Natural killer cell (primary cell): ENCODE measurements around the gene CTBP1. TPM values are rescaled to one million over a fixed set of nuclear protein-coding genes. Genes with fewer than 3 reads are reported as not detected.

Source experiments
- ATAC-seq, 3 donors: fragments of 150-1000 bp in 2 of 3; fragments of 200-7000 bp in 1 of 3; cut with Tn5 transposase; 1 replicate in 1 of 3; 2 replicates in 2 of 3; pipeline ENCODE4 v1.10.0; 2021; ENCODE audit warnings: mild to moderate bottlenecking in 2 of 3, moderate library complexity in 2 of 3
- DNase-seq, 2 donors: peaks; one replicate each; pipeline versions ENCODE4 v3.0.0 to v3.0.0-alpha.2; 2013 to 2021; ENCODE audit warnings: mixed read lengths in 1 of 2
- H3K27ac ChIP-seq: one replicate; pipeline ENCODE4 v1.5.1; 2013; ENCODE audit warnings: mild to moderate bottlenecking, low read length
- H3K27me3 ChIP-seq: one replicate; pipeline ENCODE4 v1.6.1; 2013; ENCODE audit warnings: low read length; ENCODE audit not compliant: control insufficient read depth, insufficient read depth
- H3K36me3 ChIP-seq: one replicate; pipeline ENCODE4 v1.6.1; 2013; ENCODE audit warnings: low read length; ENCODE audit not compliant: control insufficient read depth, insufficient read depth
- H3K4me1 ChIP-seq: one replicate; pipeline ENCODE4 v1.6.1; 2013; ENCODE audit warnings: low read length; ENCODE audit not compliant: control insufficient read depth, insufficient read depth
- H3K4me3 ChIP-seq: one replicate; pipeline ENCODE4 v1.5.1; 2013; ENCODE audit warnings: low read length
- H3K9me3 ChIP-seq: one replicate; pipeline ENCODE4 v1.6.1; 2013; ENCODE audit warnings: low read length; ENCODE audit not compliant: control insufficient read depth, insufficient read depth
- H3K27ac Mint-ChIP-seq, 2 donors: one replicate each; pipeline ENCODE4 v1.8.0; 2022; ENCODE audit warnings: mild to moderate bottlenecking in 2 of 2, mixed read lengths in 2 of 2, moderate library complexity in 1 of 2
- H3K27me3 Mint-ChIP-seq, 2 donors: one replicate each; pipeline ENCODE4 v1.8.0; 2022; ENCODE audit warnings: low read depth in 2 of 2, mixed read lengths in 2 of 2
- H3K36me3 Mint-ChIP-seq: one replicate; pipeline ENCODE4 v1.8.0; 2022; ENCODE audit warnings: mixed read lengths
- H3K4me1 Mint-ChIP-seq, 2 donors: one replicate each; pipeline ENCODE4 v1.8.0; 2022; ENCODE audit warnings: mixed read lengths in 2 of 2
- H3K4me3 Mint-ChIP-seq: one replicate; pipeline ENCODE4 v1.8.0; 2022; ENCODE audit warnings: mild to moderate bottlenecking, moderate library complexity, mixed read lengths
- H3K9me3 Mint-ChIP-seq, 2 donors: one replicate each; pipeline ENCODE4 v1.8.0; 2022; ENCODE audit warnings: mixed read lengths in 2 of 2
- WGBS: methylation state at CpG from one replicate; pipeline ENCODE4 v1.1.7; 2013; ENCODE audit warnings: missing lambda C conversion rate; ENCODE audit not compliant: insufficient coverage; 5-methylcytosine and 5-hydroxymethylcytosine counted together
- intact Hi-C: fragments of 100-400 bp; cut with micrococcal nuclease; formaldehyde crosslinking; loops from one replicate; pipeline ENCODE4 v1.14.2; 2022
- total RNA-seq, 4 donors: library from RNA; stranded (reverse); fragments of 120-200 nt in 1 of 4; gene quantifications; one replicate each; pipeline versions ENCODE4 v1.2.3 to v1.2.4, GENCODE V29; 2013 to 2022
- TF ChIP-seq, protein P1 (sequence below): fragments of 200-600 bp; IDR thresholded peaks from one replicate; pipeline ENCODE4 v1.8.0; 2022; ENCODE audit warnings: antibody characterized with exemption

Gene CTBP1
- total RNA-seq, 3 donors from 2014 or later (not counting 1 experiment from before 2014, with no cell fraction given): 384 to 388 (median 388) TPM

DNA sequence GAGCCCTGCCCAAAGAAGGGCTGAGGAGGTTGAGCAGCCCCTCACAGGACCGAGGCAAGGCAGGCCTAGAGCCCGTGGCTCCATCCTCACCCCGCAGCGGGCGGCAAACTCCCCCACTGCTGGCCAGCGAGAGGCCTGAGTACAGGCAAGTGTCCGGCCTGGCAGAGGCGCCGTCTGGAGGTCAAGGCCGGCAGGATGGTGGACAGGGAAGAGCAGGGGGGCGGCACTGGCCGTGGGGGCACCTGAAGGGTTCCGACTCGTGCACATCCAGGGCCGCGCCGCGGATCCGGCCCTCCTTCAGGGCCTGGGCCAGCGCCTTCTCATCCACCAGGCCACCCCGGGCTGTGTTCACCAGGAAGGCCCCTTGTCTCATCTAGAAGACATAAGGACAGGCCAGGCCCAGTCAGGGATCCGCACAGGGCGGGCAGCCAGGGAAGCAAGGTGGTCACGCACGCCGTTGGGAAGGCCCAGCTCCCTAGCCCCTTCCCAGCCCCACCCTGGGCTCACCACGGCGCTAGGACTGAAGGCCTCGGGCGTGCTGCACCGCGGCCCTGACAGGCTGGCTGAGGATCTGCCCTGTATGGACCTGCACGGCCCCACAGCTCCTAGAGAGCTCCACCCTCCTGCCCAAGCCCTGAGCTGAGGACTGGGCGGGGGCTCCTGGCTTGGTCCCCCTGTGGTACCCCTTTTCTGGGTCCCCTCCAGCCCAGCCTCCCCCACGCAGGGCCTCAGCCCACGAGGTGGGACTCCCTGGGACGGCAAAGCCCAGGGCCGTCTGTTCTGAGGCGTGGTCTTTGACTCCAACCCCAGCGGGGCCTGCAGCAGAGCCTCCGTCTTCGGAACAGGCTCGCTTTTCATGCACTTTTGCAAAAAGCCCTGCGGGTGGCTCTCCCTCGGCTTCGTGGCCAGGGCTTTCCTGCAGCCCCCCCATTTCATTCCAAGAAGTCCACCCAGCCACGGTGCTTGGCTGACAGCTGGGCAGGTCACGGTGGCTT lies 34.5 kb downstream of the CTBP1 start:
- Histone ChIP-seq H3K9me3 (no peaks in the 10 kb centered on the region), H3K27ac (no peak overlapping the region), H3K4me3 (no peak overlapping the region), H3K4me1 (peaks cover 49% of the 10 kb centered on the region), H3K36me3 (peaks cover 65% of the 10 kb centered on the region), H3K27me3 (no peaks in the 10 kb centered on the region)
- DNase-seq (no peak), ATAC-seq (no peak)
- Mint-ChIP-seq H3K27ac (no peak overlapping the region), H3K9me3 (no peaks in the 10 kb centered on the region), H3K4me3 (no peak overlapping the region), H3K4me1 (peaks cover 31 to 32% of the 10 kb centered on the region in 2 donors), H3K27me3 (no peaks in the 10 kb centered on the region), H3K36me3 (peaks cover 10% of the 10 kb centered on the region)
- intact Hi-C loops: loop anchor here (5.0 kb wide), 1 partner anchor 47 kb away; no protein-coding TSS in a partner anchor
- WGBS: 96% methylated on average over 48 of the region's 48 CpGs
- TF ChIP-seq, protein P1, sequence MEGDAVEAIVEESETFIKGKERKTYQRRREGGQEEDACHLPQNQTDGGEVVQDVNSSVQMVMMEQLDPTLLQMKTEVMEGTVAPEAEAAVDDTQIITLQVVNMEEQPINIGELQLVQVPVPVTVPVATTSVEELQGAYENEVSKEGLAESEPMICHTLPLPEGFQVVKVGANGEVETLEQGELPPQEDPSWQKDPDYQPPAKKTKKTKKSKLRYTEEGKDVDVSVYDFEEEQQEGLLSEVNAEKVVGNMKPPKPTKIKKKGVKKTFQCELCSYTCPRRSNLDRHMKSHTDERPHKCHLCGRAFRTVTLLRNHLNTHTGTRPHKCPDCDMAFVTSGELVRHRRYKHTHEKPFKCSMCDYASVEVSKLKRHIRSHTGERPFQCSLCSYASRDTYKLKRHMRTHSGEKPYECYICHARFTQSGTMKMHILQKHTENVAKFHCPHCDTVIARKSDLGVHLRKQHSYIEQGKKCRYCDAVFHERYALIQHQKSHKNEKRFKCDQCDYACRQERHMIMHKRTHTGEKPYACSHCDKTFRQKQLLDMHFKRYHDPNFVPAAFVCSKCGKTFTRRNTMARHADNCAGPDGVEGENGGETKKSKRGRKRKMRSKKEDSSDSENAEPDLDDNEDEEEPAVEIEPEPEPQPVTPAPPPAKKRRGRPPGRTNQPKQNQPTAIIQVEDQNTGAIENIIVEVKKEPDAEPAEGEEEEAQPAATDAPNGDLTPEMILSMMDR: no peak

DNA sequence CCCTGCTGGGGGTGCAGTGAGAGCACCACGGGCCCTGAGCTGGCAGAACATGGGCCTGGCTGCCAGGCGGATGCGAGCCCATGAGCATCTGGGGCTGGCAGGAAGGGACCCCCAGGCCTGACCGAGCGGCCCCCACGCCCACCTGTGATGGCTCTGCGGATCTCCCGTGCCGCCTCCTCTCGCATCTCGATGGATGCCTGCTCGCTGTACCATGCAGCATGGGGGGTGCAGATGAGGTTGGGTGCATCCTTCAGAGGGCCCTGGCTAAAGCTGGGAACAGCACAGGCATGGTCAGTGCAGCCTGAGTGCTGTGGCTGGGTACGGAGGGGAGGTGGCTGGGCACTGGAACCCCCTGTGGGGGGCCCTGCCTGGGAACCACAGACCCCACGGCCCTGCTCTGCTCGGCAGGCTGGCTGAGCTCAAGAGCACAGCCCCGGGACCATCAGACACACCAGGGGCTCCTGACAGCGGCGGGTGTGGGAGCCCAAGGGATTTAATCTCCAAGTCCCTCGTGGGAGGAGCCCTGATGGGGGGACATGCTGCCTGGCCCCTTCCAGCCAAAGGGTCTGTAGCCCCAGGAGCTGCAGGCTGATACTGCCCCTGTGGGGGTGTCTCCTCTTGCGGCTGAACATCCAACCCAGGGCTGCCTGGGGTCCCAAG lies 35.5 kb downstream of the CTBP1 start:
- Histone ChIP-seq H3K4me1 (peaks cover 48% of the 10 kb centered on the region), H3K27me3 (no peaks in the 10 kb centered on the region), H3K4me3 (no peak overlapping the region), H3K9me3 (no peaks in the 10 kb centered on the region), H3K27ac (no peak overlapping the region), H3K36me3 (peaks cover 69% of the 10 kb centered on the region)
- H3K36me3 Mint-ChIP-seq: peaks cover under 1% of the 10 kb centered on the region
- peaks cover 28% of the 10 kb centered on the region in 2 donors for H3K4me1 Mint-ChIP-seq
- intact Hi-C loops: no loop called here
- H3K4me3 Mint-ChIP-seq: no peak overlapping the region
- WGBS: 98% methylated on average over 20 of the region's 20 CpGs
- no peak for ATAC-seq
- no peak overlapping the region for H3K27ac Mint-ChIP-seq
- DNase-seq: no peak
- TF ChIP-seq, protein P1: no peak
- H3K9me3 Mint-ChIP-seq: no peaks in the 10 kb centered on the region
- no peaks in the 10 kb centered on the region for H3K27me3 Mint-ChIP-seq

DNA sequence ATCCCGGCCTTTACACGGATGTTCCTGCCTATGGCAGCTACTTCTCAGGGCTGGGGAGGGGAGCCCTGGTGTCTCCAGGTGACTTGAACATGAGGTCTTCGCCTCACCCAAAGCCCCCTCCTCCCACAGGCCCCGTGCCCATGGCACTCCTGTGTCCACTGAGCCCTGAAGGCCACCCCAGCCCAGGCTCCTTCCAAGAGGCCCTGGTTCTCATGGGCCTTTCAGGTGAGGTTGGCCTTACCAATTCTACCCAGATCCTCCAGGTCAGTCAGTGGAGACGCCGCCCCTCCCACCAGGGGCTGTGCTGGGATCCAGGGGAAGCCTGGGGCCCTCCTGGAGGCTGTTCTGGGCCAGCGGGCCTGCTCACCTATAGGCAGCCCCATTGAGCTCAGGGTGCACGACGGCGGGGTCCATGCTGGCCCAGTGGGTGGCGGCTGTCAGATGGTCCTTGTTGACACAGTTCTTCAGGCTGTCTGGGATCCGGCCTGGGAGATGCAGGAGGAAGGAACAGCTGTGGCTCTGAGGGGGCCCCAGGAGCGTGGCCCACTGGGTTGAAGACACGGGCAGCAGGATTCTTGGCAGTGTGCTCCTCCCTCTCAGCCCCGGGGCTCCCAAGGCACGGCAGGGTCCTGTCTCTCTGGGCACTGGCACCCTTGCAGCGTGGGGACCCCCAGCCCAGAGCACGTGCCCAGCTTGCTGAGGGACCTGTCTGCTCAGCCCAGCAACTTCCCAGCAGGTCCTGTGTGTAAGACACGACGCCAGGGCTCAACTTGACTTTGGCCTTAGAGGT lies 36.2 kb downstream of the CTBP1 start:
- H3K27ac Mint-ChIP-seq: no peak overlapping the region
- WGBS: 95% methylated on average over 20 of the region's 20 CpGs

More for the DNA sequence above, 36.2 kb downstream of the CTBP1 start:
- no peak overlapping the region for H3K4me3 Mint-ChIP-seq
- H3K27me3 ChIP-seq: no peaks in the 10 kb centered on the region
- H3K27me3 Mint-ChIP-seq: no peaks in the 10 kb centered on the region
- peaks cover 21 to 22% of the 10 kb centered on the region in 2 donors for H3K4me1 Mint-ChIP-seq
- TF ChIP-seq, protein P1: no peak
- no peak for DNase-seq
- peaks cover 69% of the 10 kb centered on the region for H3K36me3 ChIP-seq
- H3K4me1 ChIP-seq: peaks cover 45% of the 10 kb centered on the region
- ATAC-seq: no peak
- no peak overlapping the region for H3K27ac ChIP-seq
- no peaks in the 10 kb centered on the region for H3K9me3 ChIP-seq
- no peak overlapping the region for H3K4me3 ChIP-seq
- intact Hi-C loops: no loop called here
- H3K36me3 Mint-ChIP-seq: no peaks in the 10 kb centered on the region
- H3K9me3 Mint-ChIP-seq: no peaks in the 10 kb centered on the region
